ENCODE data around the gene BNIP3.
"Not testable (repeated sequence)": the region's sequence is repeated elsewhere in the genome, so short reads cannot be mapped to it uniquely, and the experiment has no call there.

BNIP3 gene

GRCh38 chr10:131977323-131978096 is 4.2 kb downstream of the BNIP3 start:
- no peak for DNase-seq

- no peak for DNase-seq
Observed at GRCh38 chr10:131975796-131976195, 5.9 kb downstream of the BNIP3 start.

- DNase-seq, result no peak
Observed at GRCh38 chr10:131975003-131975402, 6.7 kb downstream of the BNIP3 start.

- no peak for DNase-seq
Observed at GRCh38 chr10:131974034-131974817, 7.5 kb downstream of the BNIP3 start.

- DNase-seq, result no peak
Observed at GRCh38 chr10:131973160-131973951, 8.4 kb downstream of the BNIP3 start.

GRCh38 chr10:131972474-131973071 is 9.2 kb downstream of the BNIP3 start:
- peak in 2 of 5 donors; percentile 31 to 48 for DNase-seq

- DNase-seq, result no peak
Observed at GRCh38 chr10:131971591-131971990, 10.1 kb downstream of the BNIP3 start.

GRCh38 chr10:131970946-131971345 is 10.8 kb downstream of the BNIP3 start:
- no peak for DNase-seq

GRCh38 chr10:131968949-131969348 is 12.8 kb downstream of the BNIP3 start:
- DNase-seq, result no peak

GRCh38 chr10:131964298-131964697 is 17.4 kb downstream of the BNIP3 start:
- no peak for DNase-seq

GRCh38 chr10:131963811-131964210 is 17.9 kb downstream of the BNIP3 start:
- no peak for DNase-seq

- no peak for DNase-seq
Observed at GRCh38 chr10:131963350-131963749, 18.4 kb downstream of the BNIP3 start.

- no peak for DNase-seq
Observed at GRCh38 chr10:131961777-131962662, 19.7 kb downstream of the BNIP3 start.

- no peak for DNase-seq
Observed at GRCh38 chr10:131961047-131961776, 20.5 kb downstream of the BNIP3 start.

- no peak for DNase-seq
Observed at GRCh38 chr10:131960631-131961046, 21.1 kb downstream of the BNIP3 start.

- DNase-seq, result no peak
Observed at GRCh38 chr10:131959841-131960240, 21.9 kb downstream of the BNIP3 start.

GRCh38 chr10:131955591-131956340 is 26.0 kb downstream of the BNIP3 start:
- no peak for DNase-seq

GRCh38 chr10:131954356-131954965 is 27.3 kb downstream of the BNIP3 start:
- no peak for DNase-seq

- not testable (repeated sequence) for DNase-seq
Observed at GRCh38 chr10:131949908-131950307, 31.8 kb downstream of the BNIP3 start.

All from T-helper 1 cell (primary cell).